Measurements from ENCODE around the gene MSL1. TPM values are rescaled to one million over a fixed set of nuclear protein-coding genes. Genes with fewer than 3 reads are reported as not detected.
A peak's percentile ranks its signal among the peaks of the same experiment; 100 is the strongest.

MSL1 gene
- total and polyA plus RNA-seq, 2 of the 13 experiments (the other 11 are each of a cell fraction or from before 2014, with no cell fraction given) = 63.8 to 88.5 TPM

- TF ChIP-seq IRF9 (CRISPR knock-in tag; IDR thresholded peaks at IDR 0.05; ENCODE audit: borderline replicate concordance) (no peak; the same call in 1 of the 2 replicates), PHF20 (CRISPR knock-in tag; IDR thresholded peaks at IDR 0.05) (no peak), ZNF589 (CRISPR knock-in tag; conservative IDR thresholded peaks at IDR 0.05) (no peak; the same call in 1 of the 2 replicates), IKZF5 (CRISPR knock-in tag; IDR thresholded peaks at IDR 0.05) (no peak), ZNF441 (CRISPR knock-in tag; IDR thresholded peaks at IDR 0.05; ENCODE audit: borderline replicate concordance) (no peak), ZNF484 (CRISPR knock-in tag; IDR thresholded peaks at IDR 0.05; ENCODE audit: borderline replicate concordance, low read depth) (no peak), REXO4 (CRISPR knock-in tag; IDR thresholded peaks at IDR 0.05; ENCODE audit: borderline replicate concordance) (no peak), SNAPC4 (CRISPR knock-in tag; IDR thresholded peaks at IDR 0.05) (no peak), DNMT1 (CRISPR knock-in tag; IDR thresholded peaks at IDR 0.05) (no peak), NBN (conservative IDR thresholded peaks at IDR 0.05) (no peak), TRAFD1 (CRISPR knock-in tag; IDR thresholded peaks at IDR 0.05; ENCODE audit: borderline replicate concordance) (0 out of 2 replicates have a peak, but pooled peaks have one; percentile 33), HNF4G (IDR thresholded peaks at IDR 0.05; ENCODE audit: borderline replicate concordance, low read depth, low read length) (no peak), HNF4G (CRISPR knock-in tag; IDR thresholded peaks at IDR 0.05; ENCODE audit: borderline replicate concordance, low read depth) (no peak), ZNF724P (CRISPR knock-in tag; IDR thresholded peaks at IDR 0.05; ENCODE audit: borderline replicate concordance) (no peak), POLR2G (IDR thresholded peaks at IDR 0.05; ENCODE audit: low read depth, low read length) (peak; percentile 64), NFRKB (IDR thresholded peaks at IDR 0.05) (no peak), ZNF335 (CRISPR knock-in tag; IDR thresholded peaks at IDR 0.05) (no peak), PTBP1 (IDR thresholded peaks at IDR 0.05; ENCODE audit: low read depth, low read length, poor library complexity, severe bottlenecking) (no peak), HNF4A (CRISPR knock-in tag; IDR thresholded peaks at IDR 0.05) (no peak), CERS6 (CRISPR knock-in tag; IDR thresholded peaks at IDR 0.05) (no peak), GLI4 (CRISPR knock-in tag; IDR thresholded peaks at IDR 0.05; ENCODE audit: borderline replicate concordance) (peak; percentile 86; the same call in 1 of the 2 replicates), ZMAT3 (CRISPR knock-in tag; conservative IDR thresholded peaks at IDR 0.05) (no peak)
These were observed 21.4 kb upstream of the MSL1 start, which contains the start of gene NR1D1 (continued) for GRCh38 chr17:40100419-40100668.
